ENCODE data around the gene ANKS1B. TPM values are rescaled to one million over a fixed set of nuclear protein-coding genes. Genes with fewer than 3 reads are reported as not detected.

ANKS1B gene
- total RNA-seq, 1 donor = 47.0 TPM

GRCh38 chr12:99852666-99853065 lies 132.1 kb downstream of the ANKS1B start:
- no peak for TF ChIP-seq CTCF (IDR thresholded peaks at IDR 0.05; ENCODE audit: insufficient read depth, low read length)
- no peak for DNase-seq (ENCODE audit: low read depth)
- H3K4me3 ChIP-seq (ENCODE audit: low read depth, low read length) = no peak overlapping the region

GRCh38 chr12:99847936-99848335 lies 136.8 kb downstream of the ANKS1B start:
- no peak for TF ChIP-seq CTCF (IDR thresholded peaks at IDR 0.05; ENCODE audit: insufficient read depth, low read length)
- no peak for DNase-seq (ENCODE audit: low read depth)
- H3K4me3 ChIP-seq (ENCODE audit: low read depth, low read length) = no peak overlapping the region

- no peak for TF ChIP-seq CTCF (IDR thresholded peaks at IDR 0.05; ENCODE audit: insufficient read depth, low read length)
- no peak overlapping the region for H3K4me3 ChIP-seq (ENCODE audit: low read depth, low read length)
- no peak for DNase-seq (ENCODE audit: low read depth)
These were observed 150.0 kb downstream of the ANKS1B start for GRCh38 chr12:99834710-99835109.

GRCh38 chr12:99833397-99833796 lies 151.3 kb downstream of the ANKS1B start:
- H3K4me3 ChIP-seq (ENCODE audit: low read depth, low read length) = no peak overlapping the region
- DNase-seq (ENCODE audit: low read depth) = no peak
- TF ChIP-seq CTCF (IDR thresholded peaks at IDR 0.05; ENCODE audit: insufficient read depth, low read length) = no peak

GRCh38 chr12:99824900-99825542 lies 159.7 kb downstream of the ANKS1B start:
- DNase-seq (ENCODE audit: low read depth) = no peak
- TF ChIP-seq CTCF (IDR thresholded peaks at IDR 0.05; ENCODE audit: insufficient read depth, low read length) = no peak
- no peak overlapping the region for H3K4me3 ChIP-seq (ENCODE audit: low read depth, low read length)

GRCh38 chr12:99822273-99822672 lies 162.5 kb downstream of the ANKS1B start:
- no peak for TF ChIP-seq CTCF (IDR thresholded peaks at IDR 0.05; ENCODE audit: insufficient read depth, low read length)
- no peak overlapping the region for H3K4me3 ChIP-seq (ENCODE audit: low read depth, low read length)
- DNase-seq (ENCODE audit: low read depth) = no peak

All from fibroblast of the aortic adventitia (primary cell).